GM12864 (cell line): ENCODE results near the gene SLC49A4.

Experiments
- DNase-seq: peaks from one replicate; pipeline ENCODE4 v3.0.0-alpha.2; 2011; ENCODE audit warnings: low read depth
- H3K4me3 ChIP-seq: 2 replicates; pipeline ENCODE4 v1.5.1; 2011; ENCODE audit warnings: mild to moderate bottlenecking, low read depth, low read length, control low read depth
- TF ChIP-seq, protein P1 (sequence below): IDR thresholded peaks from 2 replicates; pipeline ENCODE4 v1.5.1; 2011; ENCODE audit warnings: low read depth, mild to moderate bottlenecking, moderate library complexity, low read length, control low read depth, inconsistent platforms; ENCODE audit errors: missing control alignments

The SLC49A4 gene

DNA sequence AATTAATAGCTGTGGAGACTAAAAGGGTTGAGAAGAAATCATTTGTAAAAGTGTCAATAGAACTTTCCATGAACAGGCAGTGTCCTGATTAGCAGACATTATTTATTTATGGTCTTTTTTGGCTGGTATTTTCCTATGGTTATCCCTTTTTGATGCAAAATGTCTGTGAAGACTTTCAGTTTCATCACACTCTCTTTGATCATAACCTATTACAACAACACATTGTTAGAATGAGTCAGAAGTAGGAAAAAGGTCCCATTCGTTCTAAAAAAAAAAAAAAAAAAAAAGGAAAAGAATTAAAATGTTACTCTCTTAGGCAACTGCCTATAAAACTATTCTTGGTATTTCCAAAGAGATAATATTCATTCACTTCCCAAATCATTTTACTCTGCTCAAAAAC is 62.1 kb downstream of the SLC49A4 start:
- H3K4me3 ChIP-seq, result no peak overlapping the region
- DNase-seq, result no peak
- TF ChIP-seq, protein P1, sequence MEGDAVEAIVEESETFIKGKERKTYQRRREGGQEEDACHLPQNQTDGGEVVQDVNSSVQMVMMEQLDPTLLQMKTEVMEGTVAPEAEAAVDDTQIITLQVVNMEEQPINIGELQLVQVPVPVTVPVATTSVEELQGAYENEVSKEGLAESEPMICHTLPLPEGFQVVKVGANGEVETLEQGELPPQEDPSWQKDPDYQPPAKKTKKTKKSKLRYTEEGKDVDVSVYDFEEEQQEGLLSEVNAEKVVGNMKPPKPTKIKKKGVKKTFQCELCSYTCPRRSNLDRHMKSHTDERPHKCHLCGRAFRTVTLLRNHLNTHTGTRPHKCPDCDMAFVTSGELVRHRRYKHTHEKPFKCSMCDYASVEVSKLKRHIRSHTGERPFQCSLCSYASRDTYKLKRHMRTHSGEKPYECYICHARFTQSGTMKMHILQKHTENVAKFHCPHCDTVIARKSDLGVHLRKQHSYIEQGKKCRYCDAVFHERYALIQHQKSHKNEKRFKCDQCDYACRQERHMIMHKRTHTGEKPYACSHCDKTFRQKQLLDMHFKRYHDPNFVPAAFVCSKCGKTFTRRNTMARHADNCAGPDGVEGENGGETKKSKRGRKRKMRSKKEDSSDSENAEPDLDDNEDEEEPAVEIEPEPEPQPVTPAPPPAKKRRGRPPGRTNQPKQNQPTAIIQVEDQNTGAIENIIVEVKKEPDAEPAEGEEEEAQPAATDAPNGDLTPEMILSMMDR, result no peak

DNA sequence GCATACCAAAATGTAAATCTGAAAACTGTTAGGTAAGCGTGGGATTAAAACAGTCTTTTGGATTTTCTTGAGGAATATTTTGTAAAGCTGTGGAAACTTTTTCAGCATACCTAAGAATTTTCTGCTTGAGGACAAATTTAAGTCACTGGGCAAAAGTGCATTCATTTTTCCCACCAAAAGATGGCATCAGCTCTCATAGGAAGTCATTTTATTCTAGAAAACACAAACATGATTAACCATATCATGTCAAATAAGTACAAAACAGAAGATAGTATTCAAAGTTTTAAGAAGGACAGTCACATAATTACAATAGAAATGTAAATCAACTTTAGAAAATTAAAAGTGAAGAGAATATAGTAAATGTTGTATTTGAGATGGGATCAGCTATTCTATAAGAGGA is 63.5 kb downstream of the SLC49A4 start:
- DNase-seq, result no peak
- H3K4me3 ChIP-seq, result no peak overlapping the region
- TF ChIP-seq, protein P1, result no peak

DNA sequence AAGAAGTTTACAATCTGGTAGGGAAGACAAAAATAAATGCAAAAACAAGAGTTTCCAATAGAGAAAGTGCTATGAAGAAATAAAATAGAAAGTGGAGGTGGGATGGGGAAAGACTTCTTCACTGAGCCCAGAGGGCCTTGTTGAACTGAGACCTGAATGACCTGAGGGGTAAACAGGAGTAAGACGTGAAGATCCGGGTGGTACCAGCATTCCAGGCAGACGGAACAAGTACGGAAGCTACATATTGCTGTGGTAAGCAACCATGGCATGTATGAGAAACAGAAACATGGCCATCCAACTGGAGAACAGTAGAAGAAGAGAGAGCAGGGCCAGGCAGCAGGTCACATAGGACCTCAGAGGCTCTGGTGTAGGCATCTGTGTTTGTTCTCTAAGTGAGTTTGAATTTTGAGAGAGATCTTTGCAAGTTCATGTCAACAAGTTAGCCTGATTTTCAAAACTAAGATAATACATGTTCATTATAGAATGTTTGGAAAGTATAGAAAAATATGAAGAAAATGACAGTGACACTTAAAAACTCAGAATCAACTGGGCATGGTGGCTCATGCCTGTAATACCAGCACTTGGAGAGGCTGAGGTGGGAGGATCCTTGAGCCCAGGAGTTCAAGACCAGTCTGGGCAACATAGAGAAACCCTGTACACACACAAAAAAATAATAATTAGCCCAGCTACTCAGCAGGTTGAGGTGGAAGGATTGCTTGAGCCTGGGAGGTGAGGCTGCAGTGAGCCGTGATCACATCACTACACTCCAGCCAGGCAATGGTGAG is 64.3 kb downstream of the SLC49A4 start:
- DNase-seq, result no peak
- no peak overlapping the region for H3K4me3 ChIP-seq
- TF ChIP-seq, protein P1, result no peak

DNA sequence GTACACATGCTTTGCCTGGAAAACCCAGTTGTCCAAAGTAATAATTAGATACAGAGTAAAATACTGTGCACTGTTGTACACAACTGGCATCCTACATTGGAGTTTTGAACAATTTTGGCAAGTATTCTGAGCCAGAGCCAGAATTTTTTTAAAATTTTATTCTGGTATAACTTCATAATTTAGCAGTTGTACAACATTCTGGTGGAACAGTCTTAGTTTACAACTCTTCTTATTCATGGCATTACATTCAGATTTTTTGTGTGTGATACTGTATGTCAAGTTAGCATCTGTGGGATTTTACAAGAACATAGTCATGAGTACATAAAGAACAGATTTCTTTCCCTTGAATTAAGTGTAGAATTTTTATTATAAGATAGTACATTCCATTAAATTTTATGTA is 67.5 kb downstream of the SLC49A4 start:
- H3K4me3 ChIP-seq, result no peak overlapping the region
- TF ChIP-seq, protein P1, result no peak
- no peak for DNase-seq

DNA sequence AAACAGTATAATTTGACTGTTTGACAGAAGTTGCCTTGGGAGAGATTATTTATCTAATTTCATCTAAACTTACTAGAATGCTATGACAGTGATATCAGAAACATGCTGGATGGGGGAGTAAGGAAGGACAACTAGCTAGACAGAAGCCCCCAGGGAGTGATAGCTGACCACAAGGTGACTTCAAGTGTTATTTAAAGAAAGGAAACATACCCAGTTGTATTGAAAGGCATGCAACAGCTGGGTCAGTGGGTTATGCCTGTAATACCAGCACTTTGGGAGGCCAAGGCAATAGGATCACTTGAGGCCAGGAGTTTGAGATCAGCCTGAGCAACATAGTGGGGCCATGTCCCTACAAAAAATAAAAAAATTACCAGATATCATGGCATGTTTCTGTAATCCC is 69.6 kb downstream of the SLC49A4 start:
- DNase-seq, result no peak
- TF ChIP-seq, protein P1, result no peak
- H3K4me3 ChIP-seq, result no peak overlapping the region

- TF ChIP-seq, protein P1, result no peak
- DNase-seq, result no peak
- H3K4me3 ChIP-seq, result no peak overlapping the region
Observed at GRCh38 chr3:122868322-122868721, 73.5 kb downstream of the SLC49A4 start.

DNA sequence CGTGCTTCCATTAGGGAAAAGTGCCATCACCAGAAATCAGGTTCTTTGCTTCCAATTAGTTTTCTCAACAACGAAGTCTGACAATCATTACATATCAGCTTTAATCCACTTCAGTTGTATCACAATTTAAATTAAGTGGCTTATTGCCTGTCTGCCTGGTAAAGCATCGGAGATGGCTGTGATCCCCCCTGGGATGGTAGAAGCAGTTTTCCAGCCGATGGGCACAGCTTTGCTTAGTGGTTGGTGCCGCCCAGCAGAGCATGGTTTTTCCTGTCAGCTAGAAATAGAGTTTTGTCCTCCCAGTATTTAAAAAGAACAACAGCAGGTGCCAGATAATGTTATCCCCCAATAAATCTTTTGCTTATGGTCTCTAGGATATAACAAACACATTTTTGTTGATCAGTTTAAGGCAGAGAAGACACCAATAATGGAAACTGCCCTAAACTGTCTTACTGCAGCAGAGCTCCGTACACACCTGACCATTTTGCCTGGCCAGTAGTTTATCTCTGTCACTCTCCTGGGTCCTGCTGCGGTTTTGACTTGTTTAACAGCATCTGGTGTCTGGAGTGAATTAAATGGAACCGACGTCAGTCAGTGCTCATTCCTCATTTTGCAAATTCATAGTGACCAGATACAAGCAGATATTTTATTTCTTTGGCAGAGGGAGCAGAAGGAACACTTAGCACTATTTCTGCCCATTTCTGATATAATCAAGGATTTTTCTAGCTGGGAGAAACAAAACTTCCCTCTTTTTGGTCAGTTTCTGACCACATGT is 79.1 kb downstream of the SLC49A4 start:
- no peak for DNase-seq
- TF ChIP-seq, protein P1, result no peak
- H3K4me3 ChIP-seq, result no peak overlapping the region
